Lung (tissue), 16 donors: Measurements from ENCODE around the gene CH25H. TPM values are rescaled to one million over a fixed set of nuclear protein-coding genes. Genes with fewer than 3 reads are reported as not detected.
"Not testable (repeated sequence)": the region's sequence is repeated elsewhere in the genome, so short reads cannot be mapped to it uniquely, and the experiment has no call there.

ENCODE experiments used
- ATAC-seq: fragments of 200-7000 bp; cut with Tn5 transposase; one replicate; pipeline ENCODE4 v1.9.1; 2020; ENCODE audit warnings: moderate number of reproducible peaks; ENCODE audit not compliant: insufficient read depth, low FRiP score
- DNase-seq, 3 donors: peaks; one replicate each; pipeline ENCODE4 v3.0.0-alpha.2; 2013 to 2017
- H3K27ac ChIP-seq, 2 donors: one replicate each; pipeline ENCODE4 v1.5.1; 2013; ENCODE audit warnings: mild to moderate bottlenecking in 2 of 2, moderate library complexity in 2 of 2, control low read depth in 1 of 2, inconsistent platforms in 1 of 2, low read depth in 1 of 2, low read length in 1 of 2
- H3K27me3 ChIP-seq, 3 donors: one replicate each; pipeline ENCODE4 v1.5.1; 2013; ENCODE audit warnings: low read length in 2 of 3; ENCODE audit not compliant: control insufficient read depth in 3 of 3, insufficient read depth in 3 of 3
- H3K36me3 ChIP-seq, 4 donors: one replicate each; pipeline ENCODE4 v1.5.1; 2013; ENCODE audit warnings: low read length in 4 of 4, mild to moderate bottlenecking in 1 of 4, moderate library complexity in 1 of 4; ENCODE audit not compliant: control insufficient read depth in 4 of 4, insufficient read depth in 4 of 4
- H3K4me1 ChIP-seq, 5 donors: one replicate each; pipeline ENCODE4 v1.5.1; 2013; ENCODE audit warnings: low read length in 5 of 5, mild to moderate bottlenecking in 2 of 5, moderate library complexity in 1 of 5; ENCODE audit not compliant: control insufficient read depth in 5 of 5, insufficient read depth in 5 of 5
- H3K4me3 ChIP-seq: one replicate; pipeline ENCODE4 v1.5.1; 2013; ENCODE audit warnings: mild to moderate bottlenecking, control low read depth, moderate library complexity
- H3K9ac ChIP-seq, 2 donors: one replicate each; pipeline ENCODE4 v1.5.1; 2013; ENCODE audit warnings: low read length in 2 of 2, control low read depth in 1 of 2; ENCODE audit not compliant: insufficient read depth in 1 of 2
- H3K9me3 ChIP-seq, 4 donors: one replicate each; pipeline ENCODE4 v1.5.1; 2013; ENCODE audit warnings: low read length in 3 of 4, mild to moderate bottlenecking in 1 of 4, moderate library complexity in 1 of 4; ENCODE audit not compliant: control insufficient read depth in 4 of 4, insufficient read depth in 3 of 4
- CTCF ChIP-seq: IDR thresholded peaks from 2 replicates; pipeline ENCODE4 v1.5.1; 2012; ENCODE audit warnings: mild to moderate bottlenecking; ENCODE audit errors: control extremely low read depth, extremely low read depth
- WGBS, 2 donors: extraction: QIAGEN DNeasy Blood & Tissue Kit; methylation state at CpG; one replicate each; pipeline ENCODE4 v1.1.7; 2013; 5-methylcytosine and 5-hydroxymethylcytosine counted together
- long read RNA-seq, 5 donors: transcript quantifications; one replicate each; lab custom pipeline, GENCODE V29; 2026
- polyA plus RNA-seq, 2 donors: library from polyadenylated mRNA; stranded (reverse); fragments of 200-250 nt; gene quantifications; one replicate each; pipeline ENCODE4 v1.2.1, GENCODE V29; 2013
- total RNA-seq, 2 donors: library from RNA; depleted of rRNA in 1 of 2; stranded (reverse); fragments of >200 nt in 1 of 2; gene quantifications; one replicate each; pipeline ENCODE4 v1.2.1, GENCODE V29; 2014 to 2021
- donor health status: control.
- donor health status: control.
- donor health status: Bipolar disorder and iron deficiency.
- donor health status: healthy.
- donor health status: DM: yes; HTN: yes; CAD: no.

CH25H gene
- total RNA-seq, result 1 to 10 TPM; 1.2 to 4.5 TPM
- polyA plus RNA-seq, result 10 to 100 TPM in 1 of 2 donors, 1 to 10 TPM in 1; 3.0 to 25.2 TPM
- long read RNA-seq, donor 1, partial matches to known transcripts, result 0 of 1 reads
- long read RNA-seq, donor 1, other reads (novel, unspliced or antisense), result 0 of 1 reads
- long read RNA-seq, donor 2, partial matches to known transcripts, result 0 of 1 reads
- long read RNA-seq, donor 2, other reads (novel, unspliced or antisense), result 0 of 1 reads
- long read RNA-seq, donor 3, result 0 reads
- long read RNA-seq, donor 4, result 0 reads
- long read RNA-seq, donor 5, result 0 reads

- Histone ChIP-seq H3K4me1 (peaks cover 0 to 23% (median 13%) of the 10 kb centered on the region in 5 donors), H3K9ac (peak within 1 kb of the TSS in 1 of 2 donors; percentile 81), H3K4me3 (peak within 1 kb of the TSS; percentile 37), H3K27ac (peak within 1 kb of the TSS; percentile 58 to 72), H3K27me3 (peaks cover 0 to 75% (median 69%) of the 10 kb centered on the region in 3 donors), H3K36me3 (no peaks in the 10 kb centered on the region), H3K9me3 (no peaks in the 10 kb centered on the region)
- DNase-seq (peak; percentile 75 to 83 (median 77)), ATAC-seq (peak; percentile 82)
- no peak for TF ChIP-seq CTCF
- 1% methylated on average over 28 of the region's 28 CpGs for WGBS, 2 donors
Measured at GRCh38 chr10:89207181-89207800, at the start of gene CH25H. TSS of gene CH25H (minus strand) at chr10:89207317. CDS start at chr10:89207292, 25 bp downstream.

- H3K4me1 ChIP-seq, result peaks cover 0 to 39% (median 0%) of the 10 kb centered on the region in 5 donors
- DNase-seq (peak in 2 of 3 donors; percentile 55 to 72), ATAC-seq (no peak)
- no peaks in the 10 kb centered on the region for H3K36me3 ChIP-seq
- TF ChIP-seq CTCF, result no peak
- H3K27ac ChIP-seq, result no peak overlapping the region
- H3K27me3 ChIP-seq, result no peaks in the 10 kb centered on the region
- H3K9me3 ChIP-seq, result peaks cover 0 to 3% (median 1%) of the 10 kb centered on the region in 4 donors
- no peak overlapping the region for H3K9ac ChIP-seq
- 50 to 61% methylated on average over 3 of the region's 3 CpGs for WGBS, 2 donors
- no peak overlapping the region for H3K4me3 ChIP-seq
Measured at GRCh38 chr10:89256340-89256739, 49.2 kb upstream of the CH25H start.

- H3K27ac ChIP-seq, result peak overlapping the region in 1 of 2 donors; percentile 17
- H3K9me3 ChIP-seq, result peaks cover 0 to 3% (median 1%) of the 10 kb centered on the region in 4 donors
- H3K4me1 ChIP-seq, result peaks cover 0 to 44% (median 0%) of the 10 kb centered on the region in 5 donors
- no peak overlapping the region for H3K9ac ChIP-seq
- H3K36me3 ChIP-seq, result no peaks in the 10 kb centered on the region
- ATAC-seq (no peak), DNase-seq (no peak)
- H3K27me3 ChIP-seq, result no peaks in the 10 kb centered on the region
- no peak overlapping the region for H3K4me3 ChIP-seq
- no peak for TF ChIP-seq CTCF
Measured at GRCh38 chr10:89255793-89256192, 48.7 kb upstream of the CH25H start.

- ATAC-seq, H3K27ac ChIP-seq, H3K4me3 ChIP-seq, H3K9ac ChIP-seq, H3K27me3 ChIP-seq, DNase-seq, H3K36me3 ChIP-seq, H3K9me3 ChIP-seq: not testable (repeated sequence)
- peaks cover 0 to 42% (median 0%) of the 10 kb centered on the region in 5 donors for H3K4me1 ChIP-seq
- WGBS, 2 donors, result 73 to 86% methylated on average over 2 of the region's 2 CpGs
Measured at GRCh38 chr10:89255091-89255579, 48.0 kb upstream of the CH25H start.
